Thyroid gland (tissue), 4 donors: Measurements from ENCODE around the gene GAK.

Experiments
- CTCF ChIP-seq, 6 experiments: fragments of 200-600 bp in 3 of 6; fragments of 450-650 bp in 3 of 6; sonication (generic) in 3 of 6; IDR thresholded peaks; one replicate each; pipeline ENCODE4 v1.5.1; 2016 to 2019; ENCODE audit warnings: antibody characterized with exemption in 6 of 6, mild to moderate bottlenecking in 2 of 6, inconsistent platforms in 1 of 6, moderate library complexity in 1 of 6
- POLR2A ChIP-seq, 2 donors: fragments of 450-650 bp; IDR thresholded peaks; one replicate each; pipeline ENCODE4 v1.6.1; 2017; ENCODE audit warnings: antibody characterized with exemption in 2 of 2, mild to moderate bottlenecking in 2 of 2, moderate library complexity in 1 of 2

GRCh38 chr4:952881-953573 is 20.9 kb upstream of the GAK start:
- TF ChIP-seq CTCF (IDR thresholded peaks at IDR 0.05) (no peak), POLR2A (IDR thresholded peaks at IDR 0.05) (no peak)
